Subcutaneous adipose tissue (tissue), 4 donors: Measurements from ENCODE around the gene RBP5. TPM values are rescaled to one million over a fixed set of nuclear protein-coding genes. Genes with fewer than 3 reads are reported as not detected.

ENCODE experiments used
- total RNA-seq, 4 donors: library from RNA; depleted of rRNA; stranded (reverse); fragments of >200 nt; gene quantifications; one replicate each; pipeline ENCODE4 v1.1.0, GENCODE V29; 2016
- TF ChIP-seq, protein P1 (sequence below): fragments of 450-650 bp; IDR thresholded peaks from one replicate; pipeline ENCODE4 v1.5.1; 2016; ENCODE audit warnings: low read depth, mild to moderate bottlenecking, control low read depth, antibody characterized with exemption, moderate library complexity

Gene RBP5
- total RNA-seq, 4 donors from 2014 or later: 2.2 TPM; not detected in 3

DNA sequence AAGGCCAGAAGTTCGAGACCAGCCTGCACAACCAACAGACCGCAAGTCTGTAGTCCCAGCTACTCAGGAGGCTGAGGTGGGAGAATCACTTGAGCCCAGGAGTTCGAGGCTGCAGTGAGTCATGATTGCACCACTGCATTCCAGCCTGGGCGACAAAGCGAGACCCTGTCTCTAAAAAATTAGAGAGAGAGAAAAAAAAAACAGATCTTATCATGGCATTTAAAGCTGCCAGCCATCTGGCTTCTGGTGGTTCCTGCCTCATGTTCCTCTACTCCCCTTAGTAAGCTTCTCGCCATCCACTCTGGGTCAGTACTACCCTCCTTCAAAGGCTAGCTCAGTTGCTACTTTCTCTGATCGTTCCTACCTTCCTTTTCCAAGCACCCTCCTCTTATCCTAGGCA is 17.5 kb upstream of the RBP5 start:
- TF ChIP-seq, protein P1, sequence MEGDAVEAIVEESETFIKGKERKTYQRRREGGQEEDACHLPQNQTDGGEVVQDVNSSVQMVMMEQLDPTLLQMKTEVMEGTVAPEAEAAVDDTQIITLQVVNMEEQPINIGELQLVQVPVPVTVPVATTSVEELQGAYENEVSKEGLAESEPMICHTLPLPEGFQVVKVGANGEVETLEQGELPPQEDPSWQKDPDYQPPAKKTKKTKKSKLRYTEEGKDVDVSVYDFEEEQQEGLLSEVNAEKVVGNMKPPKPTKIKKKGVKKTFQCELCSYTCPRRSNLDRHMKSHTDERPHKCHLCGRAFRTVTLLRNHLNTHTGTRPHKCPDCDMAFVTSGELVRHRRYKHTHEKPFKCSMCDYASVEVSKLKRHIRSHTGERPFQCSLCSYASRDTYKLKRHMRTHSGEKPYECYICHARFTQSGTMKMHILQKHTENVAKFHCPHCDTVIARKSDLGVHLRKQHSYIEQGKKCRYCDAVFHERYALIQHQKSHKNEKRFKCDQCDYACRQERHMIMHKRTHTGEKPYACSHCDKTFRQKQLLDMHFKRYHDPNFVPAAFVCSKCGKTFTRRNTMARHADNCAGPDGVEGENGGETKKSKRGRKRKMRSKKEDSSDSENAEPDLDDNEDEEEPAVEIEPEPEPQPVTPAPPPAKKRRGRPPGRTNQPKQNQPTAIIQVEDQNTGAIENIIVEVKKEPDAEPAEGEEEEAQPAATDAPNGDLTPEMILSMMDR: no peak

- TF ChIP-seq, protein P1: no peak
Measured at GRCh38 chr12:7145671-7146070, 17.0 kb upstream of the RBP5 start.

- TF ChIP-seq, protein P1: no peak
Measured at GRCh38 chr12:7144414-7145120, 15.9 kb upstream of the RBP5 start.

DNA sequence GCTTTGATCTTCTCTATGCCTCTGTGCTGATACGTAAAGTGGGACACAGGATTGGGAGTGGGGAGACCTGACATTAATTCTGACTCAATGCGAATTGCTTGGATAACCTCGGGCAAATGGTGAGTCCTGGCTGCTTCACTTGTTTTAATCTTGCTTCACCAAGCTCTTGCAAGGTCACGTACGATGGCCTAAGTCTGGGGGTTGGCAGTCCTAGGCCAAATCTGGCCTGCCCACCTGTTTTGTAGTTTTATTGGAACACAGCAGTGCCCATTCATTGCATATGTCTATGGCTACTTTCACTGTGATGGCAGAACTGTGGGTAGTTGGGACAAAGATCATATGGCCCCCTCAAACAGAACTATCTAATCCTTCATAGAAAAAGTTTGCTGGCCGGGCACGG is 14.9 kb upstream of the RBP5 start:
- TF ChIP-seq, protein P1: no peak

DNA sequence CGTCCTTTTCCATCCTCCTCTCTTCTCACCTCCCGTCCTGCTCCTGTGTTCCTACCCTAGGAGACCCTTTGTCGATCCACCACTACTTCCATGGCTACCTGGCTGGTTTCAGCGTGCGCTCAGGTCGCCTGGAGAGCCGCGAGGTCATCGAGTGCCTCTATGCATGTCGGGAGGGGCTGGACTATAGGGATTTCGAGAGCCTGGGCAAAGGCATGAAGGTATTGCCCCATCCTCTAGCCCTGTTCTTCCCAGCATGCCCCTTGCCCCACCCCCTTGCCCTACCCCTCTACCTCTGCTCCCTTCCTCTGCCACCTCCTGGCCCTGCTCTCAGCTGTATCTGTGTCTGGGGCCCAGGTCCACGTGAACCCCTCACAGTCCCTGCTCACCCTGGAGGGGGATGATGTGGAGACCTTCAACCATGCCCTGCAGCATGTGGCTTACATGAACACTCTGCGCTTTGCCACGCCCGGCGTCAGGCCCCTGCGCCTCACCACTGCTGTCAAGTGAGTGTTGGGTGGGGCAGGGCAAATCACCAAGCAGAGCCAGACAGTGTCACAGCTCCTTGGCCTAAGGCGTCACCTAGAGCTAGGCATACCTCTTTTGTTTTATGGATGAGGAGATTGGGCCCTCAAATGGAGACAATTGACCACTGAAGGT is 14.2 kb upstream of the RBP5 start:
- TF ChIP-seq, protein P1: no peak

GRCh38 chr12:7142056-7142644 is 13.5 kb upstream of the RBP5 start:
- TF ChIP-seq, protein P1: no peak

DNA sequence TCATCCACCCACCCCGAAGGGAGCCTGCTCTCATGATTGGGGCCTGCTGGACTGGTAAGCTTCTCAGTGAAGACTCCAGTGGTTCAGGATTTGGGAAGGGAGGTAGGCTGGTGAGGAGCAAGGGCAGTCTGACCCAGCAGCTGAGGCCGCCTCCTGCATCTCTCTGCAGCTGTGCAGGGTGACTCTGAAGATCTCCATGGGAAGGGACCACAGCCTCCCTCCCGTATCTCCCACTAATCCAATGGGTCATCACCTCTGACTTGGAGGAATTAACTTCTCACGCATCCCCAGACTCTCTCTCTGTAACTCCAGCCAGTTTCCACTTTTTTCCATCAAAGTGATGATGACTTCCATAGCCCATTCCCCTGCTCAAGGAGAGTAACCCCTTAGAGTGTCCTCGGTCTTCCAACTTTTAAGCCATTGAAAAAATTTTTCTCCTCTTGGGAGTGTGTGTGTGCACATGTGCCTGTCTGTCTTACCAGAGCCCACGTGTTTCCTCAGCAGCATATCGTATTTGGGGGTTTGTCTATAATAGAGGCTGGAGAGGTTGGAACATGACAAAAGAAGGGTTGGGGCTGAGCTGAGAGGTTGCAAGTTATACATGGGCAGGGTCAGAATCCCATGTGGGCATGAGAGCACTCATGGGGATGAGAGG is 12.8 kb upstream of the RBP5 start:
- TF ChIP-seq, protein P1: no peak
